Measurements from ENCODE around the gene HSD17B8.

GRCh38 chr6:33191383-33192104 is 12.9 kb upstream of the HSD17B8 start:
- TF ChIP-seq CTCF (conservative IDR thresholded peaks at IDR 0.05; ENCODE audit: low read length) (no peak), EZH2phosphoT487 (IDR thresholded peaks at IDR 0.05; ENCODE audit: borderline replicate concordance, low read depth, low read length) (no peak)

All from OCI-LY7 (cell line).